ENCODE results near the gene PDE6A. TPM values are rescaled to one million over a fixed set of nuclear protein-coding genes. Genes with fewer than 3 reads are reported as not detected.

PDE6A gene
- total RNA-seq, 2 experiments from 2014 or later, result not detected

- Mint-ChIP-seq H3K27me3 (no peaks in the 10 kb centered on the region), H3K36me3 (ENCODE audit: low read depth) (no peaks in the 10 kb centered on the region), H3K4me3 (no peak overlapping the region), H3K4me1 (ENCODE audit: low read depth) (peaks cover 3% of the 10 kb centered on the region), H3K27ac (no peak overlapping the region), H3K9me3 (no peaks in the 10 kb centered on the region)
- POLR2A ChIA-PET, result no interaction called here
- TF ChIP-seq CTCF (IDR thresholded peaks at IDR 0.05), result no peak
- intact Hi-C loops (cut with DNase I, micrococcal nuclease), result no loop called here
- CTCF ChIA-PET, result no interaction called here
- Histone ChIP-seq H3K27ac (ENCODE audit: low read depth in 1 of 2, low read length in 2 of 2) (no peak overlapping the region), H3K4me3 (ENCODE audit: low read length) (no peak overlapping the region), H3K4me1 (ENCODE audit: insufficient read depth, low read length) (peaks cover 10% of the 10 kb centered on the region), H3K9me3 (ENCODE audit: control insufficient read depth in 1 of 2, insufficient read depth in 1 of 2, low read length in 2 of 2) (no peaks in the 10 kb centered on the region), H3K27me3 (ENCODE audit: control insufficient read depth in 1 of 2, insufficient read depth in 2 of 2, low read length in 2 of 2) (no peaks in the 10 kb centered on the region), H3K36me3 (ENCODE audit: insufficient read depth, low read length) (no peaks in the 10 kb centered on the region)
- no peak for DNase-seq
- no peak for ATAC-seq (ENCODE audit: poor library complexity)
Measured at GRCh38 chr5:149865746-149866145, 78.8 kb downstream of the PDE6A start.

- Mint-ChIP-seq H3K36me3 (ENCODE audit: low read depth) (no peaks in the 10 kb centered on the region), H3K4me1 (ENCODE audit: low read depth) (peaks cover 6% of the 10 kb centered on the region), H3K27me3 (no peaks in the 10 kb centered on the region), H3K9me3 (no peaks in the 10 kb centered on the region), H3K4me3 (no peak overlapping the region), H3K27ac (no peak overlapping the region)
- no peak for DNase-seq
- ATAC-seq (ENCODE audit: poor library complexity), result no peak
- Histone ChIP-seq H3K9me3 (ENCODE audit: control insufficient read depth in 1 of 2, insufficient read depth in 1 of 2, low read length in 2 of 2) (no peaks in the 10 kb centered on the region), H3K27ac (ENCODE audit: low read depth in 1 of 2, low read length in 2 of 2) (no peak overlapping the region), H3K36me3 (ENCODE audit: insufficient read depth, low read length) (no peaks in the 10 kb centered on the region), H3K27me3 (ENCODE audit: control insufficient read depth in 1 of 2, insufficient read depth in 2 of 2, low read length in 2 of 2) (no peaks in the 10 kb centered on the region), H3K4me1 (ENCODE audit: insufficient read depth, low read length) (peaks cover 12% of the 10 kb centered on the region), H3K4me3 (ENCODE audit: low read length) (no peak overlapping the region)
- intact Hi-C loops (cut with DNase I, micrococcal nuclease), result no loop called here
- no peak for TF ChIP-seq CTCF (IDR thresholded peaks at IDR 0.05)
- ChIA-PET POLR2A (no interaction called here), CTCF (interaction anchor here (1.3 kb wide), 1 partner anchor 11 kb away, joined by 6 read pairs; no protein-coding TSS in a partner anchor)
Measured at GRCh38 chr5:149863830-149864229, 80.8 kb downstream of the PDE6A start.

GRCh38 chr5:149863176-149863575, 81.4 kb downstream of the PDE6A start:
- CTCF ChIA-PET, result interaction anchor here (1.3 kb wide), 1 partner anchor 10 kb away, joined by 6 read pairs; no protein-coding TSS in a partner anchor
- H3K27ac ChIP-seq (ENCODE audit: low read depth in 1 of 2, low read length in 2 of 2), result no peak overlapping the region
- Mint-ChIP-seq H3K27ac (no peak overlapping the region), H3K27me3 (no peaks in the 10 kb centered on the region), H3K4me3 (no peak overlapping the region), H3K36me3 (ENCODE audit: low read depth) (no peaks in the 10 kb centered on the region), H3K9me3 (no peaks in the 10 kb centered on the region), H3K4me1 (ENCODE audit: low read depth) (peaks cover 6% of the 10 kb centered on the region)
- no peak for DNase-seq
- no peaks in the 10 kb centered on the region for H3K27me3 ChIP-seq (ENCODE audit: control insufficient read depth in 1 of 2, insufficient read depth in 2 of 2, low read length in 2 of 2)
- intact Hi-C loops (cut with DNase I, micrococcal nuclease), result no loop called here
- no peak for TF ChIP-seq CTCF (IDR thresholded peaks at IDR 0.05)
- ATAC-seq (ENCODE audit: poor library complexity), result no peak
- peaks cover 12% of the 10 kb centered on the region for H3K4me1 ChIP-seq (ENCODE audit: insufficient read depth, low read length)
- no peaks in the 10 kb centered on the region for H3K9me3 ChIP-seq (ENCODE audit: control insufficient read depth in 1 of 2, insufficient read depth in 1 of 2, low read length in 2 of 2)
- H3K36me3 ChIP-seq (ENCODE audit: insufficient read depth, low read length), result no peaks in the 10 kb centered on the region
- POLR2A ChIA-PET, result no interaction called here
- no peak overlapping the region for H3K4me3 ChIP-seq (ENCODE audit: low read length)

All from CD4-positive, alpha-beta T cell (primary cell).